NCI-H2107 treated with DMSO at 0.1 percent for 48 hours (cell line): ENCODE data around the gene UBE2J2.

Experiments used
- DNase-seq: peaks from one replicate; lab custom pipeline; 2025; ENCODE audit not compliant: unreplicated experiment; lab: John Stamatoyannopoulos, UW

The UBE2J2 gene

GRCh38 chr1:1229770-1230169, 43.9 kb downstream of the UBE2J2 start:
- DNase-seq, result no peak

GRCh38 chr1:1228596-1229321, 44.9 kb downstream of the UBE2J2 start:
- no peak for DNase-seq

GRCh38 chr1:1228187-1228586, 45.5 kb downstream of the UBE2J2 start:
- DNase-seq, result no peak

GRCh38 chr1:1227386-1227785, 46.3 kb downstream of the UBE2J2 start:
- DNase-seq, result no peak

GRCh38 chr1:1226566-1227362, 46.9 kb downstream of the UBE2J2 start:
- no peak for DNase-seq

- DNase-seq, result no peak
These were observed 47.7 kb downstream of the UBE2J2 start for GRCh38 chr1:1225913-1226312.

- DNase-seq, result no peak
These were observed 48.3 kb downstream of the UBE2J2 start for GRCh38 chr1:1225238-1225845.

GRCh38 chr1:1223891-1224290, 49.8 kb downstream of the UBE2J2 start:
- no peak for DNase-seq

GRCh38 chr1:1223321-1223720, 50.3 kb downstream of the UBE2J2 start:
- DNase-seq, result no peak

- DNase-seq, result no peak
These were observed 51.0 kb downstream of the UBE2J2 start for GRCh38 chr1:1222575-1223225.

- DNase-seq, result no peak
These were observed 51.6 kb downstream of the UBE2J2 start for GRCh38 chr1:1221887-1222574.

GRCh38 chr1:1220197-1220596, 53.5 kb downstream of the UBE2J2 start:
- no peak for DNase-seq

- DNase-seq, result no peak
These were observed 54.3 kb downstream of the UBE2J2 start for GRCh38 chr1:1219341-1219740.

- no peak for DNase-seq
These were observed 55.0 kb downstream of the UBE2J2 start for GRCh38 chr1:1218524-1219200.

GRCh38 chr1:1217621-1218523, 55.8 kb downstream of the UBE2J2 start:
- DNase-seq, result no peak

- DNase-seq, result no peak
These were observed 56.7 kb downstream of the UBE2J2 start for GRCh38 chr1:1216770-1217620.

- no peak for DNase-seq
These were observed 57.6 kb downstream of the UBE2J2 start for GRCh38 chr1:1215881-1216605.
